Astrocyte (in vitro differentiated cells and primary cell): ENCODE results near the gene SLC9A1. TPM values are rescaled to one million over a fixed set of nuclear protein-coding genes. Genes with fewer than 3 reads are reported as not detected.
A peak's percentile ranks its signal among the peaks of the same experiment; 100 is the strongest.

Source experiments
- DNase-seq: peaks from one replicate; pipeline ENCODE4 v3.0.0-alpha.2; 2010; ENCODE audit warnings: low read depth
- FAIRE-seq: peaks from 2 replicates; lab custom pipeline; 2011; peaks lifted over from hg19 to GRCh38; lab: Jason Lieb, UNC
- H2AFZ ChIP-seq: 2 replicates; pipeline ENCODE4 v1.6.0; 2012; ENCODE audit warnings: low read depth, low read length, inconsistent platforms
- H3K27ac ChIP-seq: 2 replicates; pipeline ENCODE4 v1.5.1; 2011; ENCODE audit warnings: low read depth, low read length, inconsistent platforms
- H3K27me3 ChIP-seq: 2 replicates; pipeline ENCODE4 v1.6.0; 2011; ENCODE audit warnings: low read length, inconsistent platforms; ENCODE audit not compliant: insufficient read depth
- H3K36me3 ChIP-seq: 2 replicates; pipeline ENCODE4 v1.5.1; 2011; ENCODE audit warnings: low read length, inconsistent platforms; ENCODE audit not compliant: insufficient read depth
- H3K4me1 ChIP-seq: 2 replicates; pipeline ENCODE4 v1.5.1; 2011; ENCODE audit warnings: low read length, inconsistent platforms; ENCODE audit not compliant: insufficient read depth
- H3K4me2 ChIP-seq: 2 replicates; pipeline ENCODE4 v1.6.0; 2012; ENCODE audit warnings: low read length, inconsistent platforms
- H3K4me3 ChIP-seq: 2 replicates; pipeline ENCODE4 v1.5.1; 2011; ENCODE audit warnings: low read depth, mild to moderate bottlenecking, low read length, inconsistent platforms; ENCODE audit not compliant: insufficient read depth
- H3K79me2 ChIP-seq: 2 replicates; pipeline ENCODE4 v1.6.0; 2012; ENCODE audit warnings: mild to moderate bottlenecking, low read length, inconsistent platforms; ENCODE audit not compliant: insufficient read depth
- H3K9ac ChIP-seq: 2 replicates; pipeline ENCODE4 v1.6.0; 2012; ENCODE audit warnings: mild to moderate bottlenecking, low read length, inconsistent platforms
- H3K9me3 ChIP-seq: 2 replicates; pipeline ENCODE4 v1.5.1; 2012; ENCODE audit warnings: low read depth, mild to moderate bottlenecking, low read length, inconsistent platforms; ENCODE audit not compliant: insufficient read depth
- H4K20me1 ChIP-seq: 2 replicates; pipeline ENCODE4 v1.6.0; 2012; ENCODE audit warnings: low read length, inconsistent platforms; ENCODE audit not compliant: insufficient read depth
- H3K27ac Mint-ChIP-seq: one replicate; pipeline ENCODE4 v1.8.0; 2021; ENCODE audit warnings: mild to moderate bottlenecking, mixed read lengths; ENCODE audit not compliant: unreplicated experiment
- H3K27me3 Mint-ChIP-seq: one replicate; pipeline ENCODE4 v1.8.0; 2021; ENCODE audit warnings: low read depth, mixed read lengths; ENCODE audit not compliant: unreplicated experiment
- H3K36me3 Mint-ChIP-seq: one replicate; pipeline ENCODE4 v1.8.0; 2021; ENCODE audit warnings: low read depth, mixed read lengths; ENCODE audit not compliant: unreplicated experiment
- H3K4me1 Mint-ChIP-seq: one replicate; pipeline ENCODE4 v1.8.0; 2021; ENCODE audit warnings: low read depth, mixed read lengths; ENCODE audit not compliant: unreplicated experiment
- H3K4me3 Mint-ChIP-seq: one replicate; pipeline ENCODE4 v1.8.0; 2021; ENCODE audit warnings: mild to moderate bottlenecking, moderate library complexity, mixed read lengths; ENCODE audit not compliant: unreplicated experiment
- H3K9me3 Mint-ChIP-seq: one replicate; pipeline ENCODE4 v1.8.0; 2021; ENCODE audit warnings: mild to moderate bottlenecking, mixed read lengths; ENCODE audit not compliant: unreplicated experiment
- EZH2 ChIP-seq: IDR thresholded peaks from 2 replicates; pipeline ENCODE4 v1.6.1; 2012; ENCODE audit warnings: mild to moderate bottlenecking, low read length, inconsistent platforms; ENCODE audit not compliant: insufficient read depth
- total RNA-seq: library from RNA; stranded (reverse); gene quantifications from 2 replicates; pipeline ENCODE4 v1.2.1, GENCODE V29; 2021
- TF ChIP-seq, protein P1 (sequence below): IDR thresholded peaks from 2 replicates; pipeline ENCODE4 v1.5.1; 2011; ENCODE audit warnings: low read depth, mild to moderate bottlenecking, inconsistent platforms, low read length, moderate library complexity; ENCODE audit not compliant: insufficient read depth

Gene SLC9A1
- total RNA-seq, 1 donor from 2014 or later: 49.3 TPM

DNA sequence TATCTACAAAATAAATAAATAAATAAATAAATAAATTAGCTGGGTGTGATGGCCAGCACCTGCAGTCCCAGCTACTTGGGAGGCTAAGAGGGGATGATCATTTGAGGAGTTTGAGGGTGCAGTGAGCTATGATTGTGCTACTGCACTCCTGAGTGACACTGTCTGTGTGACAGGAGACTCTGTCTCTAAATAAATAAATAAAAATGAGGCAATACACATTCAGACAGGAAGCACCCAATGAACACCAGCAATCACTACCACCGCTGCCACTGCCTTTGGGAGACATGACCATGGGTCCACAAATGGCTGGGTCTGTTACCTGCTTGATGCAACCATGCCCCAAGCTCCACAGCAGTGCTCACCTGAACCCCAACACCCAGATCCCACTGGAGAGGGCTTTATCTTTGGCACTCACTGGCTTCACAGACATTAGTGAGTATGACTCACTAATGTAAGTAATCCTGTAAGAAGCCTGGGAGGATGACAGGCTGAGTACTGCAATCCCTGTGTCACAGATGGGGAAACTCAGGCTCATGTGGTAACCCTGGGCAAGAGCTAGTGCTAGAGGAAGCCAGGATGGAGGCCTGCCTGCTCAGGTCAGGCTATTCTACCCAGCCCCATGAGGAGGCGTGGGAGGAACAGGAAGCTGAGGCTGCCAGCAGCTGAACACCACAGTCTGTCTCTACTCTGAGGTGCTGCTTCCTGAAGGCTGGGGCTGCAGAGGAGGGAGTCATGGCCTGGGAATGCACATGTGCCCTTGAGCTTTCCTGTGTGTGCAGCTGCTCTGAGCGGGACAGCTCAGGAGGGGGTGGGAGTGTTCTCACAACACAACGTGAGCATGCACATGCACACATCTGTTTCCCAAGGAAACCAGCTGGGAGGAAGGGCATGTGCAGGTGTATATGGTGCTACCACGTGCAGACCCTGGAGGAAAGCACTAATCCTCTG is 43.0 kb downstream of the SLC9A1 start:
- H3K36me3 Mint-ChIP-seq: peaks cover 22% of the 10 kb centered on the region
- Histone ChIP-seq H3K4me3 (no peak overlapping the region), H3K79me2 (peaks cover 30% of the 10 kb centered on the region), H3K27me3 (no peaks in the 10 kb centered on the region), H3K9me3 (no peaks in the 10 kb centered on the region), H4K20me1 (peaks cover 9% of the 10 kb centered on the region), H3K27ac (peak overlapping the region; percentile 78), H2AFZ (no peak overlapping the region), H3K36me3 (peaks cover 3% of the 10 kb centered on the region), H3K4me1 (peaks cover 22% of the 10 kb centered on the region), H3K4me2 (peak overlapping the region; percentile 67), H3K9ac (peak overlapping the region; percentile 27)
- no peaks in the 10 kb centered on the region for H3K9me3 Mint-ChIP-seq
- FAIRE-seq (peak; percentile 96), DNase-seq (peak; percentile 100)
- H3K4me1 Mint-ChIP-seq: peaks cover 37% of the 10 kb centered on the region
- H3K27me3 Mint-ChIP-seq: no peaks in the 10 kb centered on the region
- TF ChIP-seq, protein P1, sequence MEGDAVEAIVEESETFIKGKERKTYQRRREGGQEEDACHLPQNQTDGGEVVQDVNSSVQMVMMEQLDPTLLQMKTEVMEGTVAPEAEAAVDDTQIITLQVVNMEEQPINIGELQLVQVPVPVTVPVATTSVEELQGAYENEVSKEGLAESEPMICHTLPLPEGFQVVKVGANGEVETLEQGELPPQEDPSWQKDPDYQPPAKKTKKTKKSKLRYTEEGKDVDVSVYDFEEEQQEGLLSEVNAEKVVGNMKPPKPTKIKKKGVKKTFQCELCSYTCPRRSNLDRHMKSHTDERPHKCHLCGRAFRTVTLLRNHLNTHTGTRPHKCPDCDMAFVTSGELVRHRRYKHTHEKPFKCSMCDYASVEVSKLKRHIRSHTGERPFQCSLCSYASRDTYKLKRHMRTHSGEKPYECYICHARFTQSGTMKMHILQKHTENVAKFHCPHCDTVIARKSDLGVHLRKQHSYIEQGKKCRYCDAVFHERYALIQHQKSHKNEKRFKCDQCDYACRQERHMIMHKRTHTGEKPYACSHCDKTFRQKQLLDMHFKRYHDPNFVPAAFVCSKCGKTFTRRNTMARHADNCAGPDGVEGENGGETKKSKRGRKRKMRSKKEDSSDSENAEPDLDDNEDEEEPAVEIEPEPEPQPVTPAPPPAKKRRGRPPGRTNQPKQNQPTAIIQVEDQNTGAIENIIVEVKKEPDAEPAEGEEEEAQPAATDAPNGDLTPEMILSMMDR: peak; percentile 9
- TF ChIP-seq EZH2: no peak
- H3K4me3 Mint-ChIP-seq: no peak overlapping the region
- peak overlapping the region; percentile 89 for H3K27ac Mint-ChIP-seq

DNA sequence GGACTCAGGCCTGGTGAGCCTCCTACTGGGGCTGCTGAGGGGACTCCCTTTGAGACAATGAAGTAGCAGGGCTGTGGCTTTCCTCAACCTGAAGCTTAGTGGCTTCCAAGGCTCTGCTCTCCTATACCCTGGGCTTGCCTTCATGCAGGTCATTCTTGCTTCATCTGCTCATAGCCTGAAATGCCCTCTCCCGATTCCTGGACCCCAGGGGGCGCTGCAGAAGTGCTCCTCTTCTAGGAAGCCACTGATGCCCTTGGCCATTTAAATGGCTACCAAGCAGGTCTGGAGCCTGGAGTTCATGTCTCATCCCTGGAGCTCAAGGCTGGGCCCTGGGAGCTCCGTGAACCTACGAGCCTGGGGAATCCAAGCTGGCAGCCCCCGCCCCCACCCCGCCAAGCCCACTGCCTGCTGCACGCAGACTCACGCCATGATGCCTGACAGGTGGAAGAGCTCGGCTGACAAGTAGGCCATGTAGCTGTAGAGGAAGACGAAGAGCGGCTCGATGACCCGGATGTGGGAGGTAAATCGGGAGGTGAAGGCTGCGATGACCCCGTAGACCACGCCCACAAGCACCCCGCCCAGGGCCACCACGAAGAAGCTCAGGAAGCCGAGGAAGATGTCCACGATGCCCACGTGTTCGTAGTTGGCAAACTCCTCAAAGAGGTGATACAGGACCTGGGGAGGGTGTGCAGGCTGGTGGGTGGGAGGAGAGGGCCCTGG is 45.7 kb downstream of the SLC9A1 start:
- peaks cover 3% of the 10 kb centered on the region for H3K36me3 ChIP-seq
- Mint-ChIP-seq H3K27me3 (no peaks in the 10 kb centered on the region), H3K4me1 (peaks cover 24% of the 10 kb centered on the region), H3K27ac (no peak overlapping the region), H3K4me3 (peak overlapping the region; percentile 30), H3K36me3 (peaks cover 25% of the 10 kb centered on the region), H3K9me3 (no peaks in the 10 kb centered on the region)
- H3K4me2 ChIP-seq: no peak overlapping the region
- H3K27ac ChIP-seq: no peak overlapping the region
- H3K79me2 ChIP-seq: peaks cover 8% of the 10 kb centered on the region
- H3K9me3 ChIP-seq: no peaks in the 10 kb centered on the region
- H3K9ac ChIP-seq: no peak overlapping the region
- FAIRE-seq: no peak
- no peaks in the 10 kb centered on the region for H3K27me3 ChIP-seq
- no peak overlapping the region for H3K4me3 ChIP-seq
- no peak for DNase-seq
- peaks cover 3% of the 10 kb centered on the region for H4K20me1 ChIP-seq
- TF ChIP-seq, protein P1: no peak
- no peak for TF ChIP-seq EZH2
- peaks cover 18% of the 10 kb centered on the region for H3K4me1 ChIP-seq
- no peak overlapping the region for H2AFZ ChIP-seq
